NCI-H1694 (cell line): ENCODE results near the gene SHISA9.

Experiments used
- DNase-seq: peaks from one replicate; lab custom pipeline; 2025; lab: John Stamatoyannopoulos, UW

Gene SHISA9

DNA sequence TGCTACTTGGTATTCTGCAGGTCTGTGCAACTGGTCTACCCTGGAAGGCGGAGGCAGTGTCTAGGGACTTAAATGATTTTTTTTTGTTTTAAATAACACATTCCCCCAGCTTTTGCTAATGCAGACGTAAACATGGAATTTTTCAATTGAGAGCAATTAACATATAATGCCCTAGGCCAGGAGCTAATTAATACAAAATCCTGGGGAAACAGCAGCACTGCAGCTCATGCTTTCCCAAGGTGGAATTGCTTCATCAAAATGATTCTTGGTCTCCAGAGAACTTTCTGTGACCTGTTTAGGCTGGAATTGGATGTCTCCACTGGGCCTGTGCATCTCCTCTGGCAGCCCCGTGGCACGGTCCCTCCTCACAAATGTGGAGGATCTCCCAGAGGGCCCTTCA lies 50.6 kb downstream of the SHISA9 start:
- no peak for DNase-seq

DNA sequence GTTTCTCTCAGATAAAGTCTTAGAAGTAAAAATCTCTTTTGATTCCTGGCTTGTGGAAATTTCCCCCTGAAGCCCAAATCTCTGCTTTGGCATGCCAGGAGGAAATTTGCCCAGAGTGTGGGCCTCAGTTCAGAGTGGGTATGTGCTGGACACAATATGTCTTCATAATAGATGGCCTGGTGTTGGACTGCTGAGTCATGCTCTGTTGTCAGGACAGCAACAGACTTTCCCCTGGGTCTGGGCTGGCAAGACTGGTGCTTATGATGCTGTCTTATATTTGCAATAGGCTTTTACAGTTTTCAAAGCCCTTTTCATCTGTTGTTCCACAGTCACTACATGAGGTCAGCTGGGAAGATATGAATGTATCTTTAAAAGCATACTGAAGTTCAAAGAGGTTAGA lies 57.0 kb downstream of the SHISA9 start:
- no peak for DNase-seq

DNA sequence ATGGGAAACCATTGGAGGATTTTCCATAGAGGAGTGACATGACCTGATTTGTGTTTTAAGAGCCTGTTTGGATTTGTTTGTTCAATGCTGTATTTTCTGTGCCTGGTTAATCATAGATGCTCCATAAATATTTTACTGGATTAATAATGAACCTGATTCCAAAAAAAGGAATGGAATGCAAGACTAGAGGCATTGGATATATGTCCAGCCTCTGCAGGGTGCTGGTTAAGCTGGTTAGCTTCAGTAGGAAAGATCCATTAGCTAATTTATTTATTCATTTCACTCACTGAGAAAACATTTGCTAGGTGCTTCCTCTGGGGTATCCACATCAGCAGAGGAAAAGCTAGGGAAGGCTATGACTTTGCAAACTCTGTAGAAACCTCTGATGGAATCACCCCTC lies 57.7 kb downstream of the SHISA9 start:
- no peak for DNase-seq

DNA sequence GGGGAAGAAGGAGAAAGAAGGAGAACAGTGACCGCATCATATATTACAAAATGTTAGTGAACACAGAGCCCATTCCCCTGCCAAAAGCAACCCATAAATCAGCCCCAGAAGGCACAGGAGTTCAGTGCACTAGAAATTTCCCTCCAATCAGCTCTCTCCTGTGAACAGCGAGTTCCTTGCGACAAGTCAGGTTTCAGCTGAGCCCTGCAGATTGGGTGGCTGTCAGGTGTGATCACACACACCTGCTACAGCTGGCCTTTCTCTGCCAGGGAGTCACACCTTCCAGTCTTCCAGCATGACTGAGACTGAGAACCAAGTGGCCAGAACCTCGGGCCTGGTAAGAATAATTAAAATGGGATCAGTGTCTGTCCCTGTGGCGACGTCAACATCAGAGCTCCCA lies 60.2 kb downstream of the SHISA9 start:
- no peak for DNase-seq

DNA sequence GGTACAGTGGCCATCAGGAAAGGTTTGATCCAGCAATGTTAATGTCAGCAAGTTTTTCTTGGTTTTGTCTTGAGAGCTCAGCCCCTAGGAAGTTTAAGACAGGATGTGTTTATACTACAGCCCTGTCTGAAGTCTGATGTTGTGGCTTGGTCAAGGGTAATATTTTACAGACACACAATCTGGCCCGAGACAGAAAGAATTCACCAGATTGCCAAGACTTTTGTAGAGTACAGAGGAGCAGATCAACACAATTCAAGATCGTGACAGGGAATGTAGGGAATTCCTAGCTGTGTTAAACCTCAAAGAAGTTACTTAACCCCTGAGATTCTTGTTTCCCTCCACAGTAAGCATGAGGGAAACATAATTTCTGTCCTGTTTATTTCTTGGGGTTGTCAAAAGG lies 63.1 kb downstream of the SHISA9 start:
- no peak for DNase-seq

DNA sequence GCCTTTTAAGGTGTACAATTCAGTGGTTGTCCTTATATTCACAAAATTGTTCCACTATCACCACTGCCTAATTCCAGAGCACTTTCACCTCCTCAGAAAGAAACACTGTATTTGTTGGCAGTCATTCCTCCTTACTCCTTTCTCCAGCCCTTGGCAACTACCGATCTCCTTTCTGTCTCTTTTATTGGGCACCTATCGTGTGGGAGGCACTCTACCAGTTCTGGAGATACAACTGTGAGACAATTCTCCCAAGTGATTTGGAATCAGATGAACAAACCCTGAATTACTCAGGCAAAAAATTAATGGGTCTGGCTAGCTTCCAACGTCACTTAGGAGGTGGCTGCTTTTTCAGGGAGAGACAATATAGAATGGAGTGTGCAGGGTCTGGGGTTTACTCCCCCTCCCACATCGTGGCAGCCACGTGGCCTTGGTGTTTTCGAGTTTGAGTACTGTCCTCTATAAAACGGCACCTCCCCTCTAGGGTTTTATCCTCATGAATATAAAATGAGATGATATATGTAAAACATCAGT lies 63.9 kb downstream of the SHISA9 start:
- DNase-seq = no peak

DNA sequence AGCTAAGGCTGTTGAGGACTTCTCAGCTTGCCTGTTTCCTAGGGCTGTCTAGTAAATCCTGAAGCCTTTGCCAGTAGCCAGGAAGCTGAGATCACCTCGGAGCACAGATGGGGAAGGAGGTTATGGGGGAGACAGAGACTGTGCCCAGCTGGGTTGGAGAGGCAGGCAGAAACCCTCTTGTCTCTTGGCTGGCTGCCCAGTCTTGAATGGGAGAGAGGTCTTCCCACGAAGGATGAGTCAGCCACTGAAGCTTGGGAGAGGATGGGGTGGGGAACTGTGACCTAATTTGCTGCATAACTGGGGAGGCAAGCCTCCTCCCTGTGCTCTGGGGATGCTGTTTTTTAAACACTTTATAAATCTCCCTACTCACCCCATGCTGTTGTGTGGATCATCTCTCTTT lies 69.8 kb downstream of the SHISA9 start:
- no peak for DNase-seq

DNA sequence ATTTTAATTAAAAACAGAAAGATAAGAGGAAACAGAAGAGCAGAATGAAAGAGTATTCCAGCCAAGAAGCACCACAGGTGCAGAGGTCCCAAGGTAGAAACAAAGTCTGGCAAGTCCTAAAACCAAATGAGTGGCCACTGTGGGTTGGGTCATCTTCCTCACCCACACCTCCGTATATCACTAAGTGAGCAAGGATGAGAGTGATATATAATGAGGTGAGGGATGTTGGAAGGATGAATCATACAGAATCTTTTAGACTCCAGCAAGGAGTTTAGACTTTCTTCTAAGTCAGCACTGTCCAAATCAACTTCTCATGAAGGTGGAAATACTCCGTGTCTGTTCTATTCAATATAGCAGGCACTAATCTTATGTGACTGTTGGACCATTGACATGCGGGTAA lies 70.8 kb downstream of the SHISA9 start:
- DNase-seq = no peak

DNA sequence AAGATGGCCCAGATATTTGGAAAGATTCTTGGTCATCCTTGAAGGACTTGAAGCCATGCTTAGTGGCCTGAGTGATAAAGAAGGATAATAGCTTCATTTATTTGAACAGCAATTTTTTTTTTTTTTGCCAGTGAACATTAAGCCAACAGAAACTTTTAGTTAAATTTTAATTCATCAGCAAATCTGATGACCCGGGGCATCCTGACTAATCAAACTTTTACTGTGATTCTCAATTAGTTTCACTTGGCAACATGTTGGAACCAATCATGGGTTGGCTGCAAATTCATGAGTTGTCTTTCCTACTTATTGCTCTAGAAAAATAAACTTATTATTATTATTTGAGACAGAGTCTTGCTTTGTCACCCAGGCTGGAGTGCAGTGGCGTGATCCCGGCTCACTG lies 74.4 kb downstream of the SHISA9 start:
- no peak for DNase-seq

DNA sequence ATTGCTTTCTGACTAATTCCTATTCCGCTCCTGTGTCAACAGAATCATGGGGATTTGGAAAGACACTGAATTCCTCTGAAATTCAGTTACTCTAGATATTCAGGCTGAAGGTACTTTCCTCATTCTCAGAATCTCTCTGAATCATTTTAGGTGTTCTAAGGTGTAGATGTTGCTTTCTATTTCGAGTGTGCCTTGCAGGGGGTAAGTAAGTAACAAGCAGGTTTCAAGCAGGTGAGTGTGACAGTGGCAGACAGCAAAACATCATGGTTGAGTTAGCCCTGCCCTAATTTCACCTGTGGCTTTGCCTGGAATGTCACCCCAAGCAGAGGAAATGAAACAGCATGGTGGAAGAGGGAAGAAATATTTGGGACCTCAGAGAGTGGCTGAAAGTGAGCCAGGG lies 75.1 kb downstream of the SHISA9 start:
- DNase-seq = no peak

DNA sequence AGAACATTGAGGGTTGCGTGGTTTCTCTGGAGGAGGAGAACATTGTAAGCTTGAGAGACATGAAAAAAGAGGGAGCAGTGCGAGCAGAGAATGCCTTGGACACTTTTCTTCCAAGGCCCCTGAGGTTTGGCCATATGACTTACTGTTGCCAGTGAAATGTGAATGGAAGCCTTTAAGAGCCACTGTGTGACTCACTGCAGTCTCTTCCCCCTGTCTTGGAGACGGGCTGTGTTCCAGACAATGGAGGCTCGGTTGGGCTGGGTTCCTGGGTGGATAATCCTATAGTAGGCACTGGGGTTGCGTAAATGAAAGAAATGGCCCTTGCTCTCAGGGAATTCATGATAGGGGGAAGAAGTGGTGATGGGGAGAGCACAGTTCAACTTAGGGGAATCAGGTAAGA lies 75.5 kb downstream of the SHISA9 start:
- DNase-seq = no peak

DNA sequence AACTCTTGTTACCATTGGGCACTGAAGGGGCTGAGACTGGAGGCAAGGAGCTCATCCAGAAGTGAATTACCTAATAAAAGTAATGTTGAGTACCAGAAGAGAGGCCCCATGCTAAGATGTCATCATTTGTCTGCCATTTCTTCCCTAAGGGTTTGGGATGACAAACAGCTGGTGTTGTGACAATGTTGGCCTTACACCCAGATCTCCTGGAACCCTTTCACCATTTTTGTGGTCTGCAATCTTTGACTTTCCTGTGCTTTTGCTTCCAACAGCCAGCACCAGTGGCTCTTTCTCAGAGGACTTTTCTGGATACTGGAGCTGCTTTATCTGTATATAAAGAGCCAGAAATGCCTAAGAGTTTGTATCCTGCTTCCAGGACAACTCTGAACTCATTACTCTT lies 84.1 kb downstream of the SHISA9 start:
- no peak for DNase-seq

DNA sequence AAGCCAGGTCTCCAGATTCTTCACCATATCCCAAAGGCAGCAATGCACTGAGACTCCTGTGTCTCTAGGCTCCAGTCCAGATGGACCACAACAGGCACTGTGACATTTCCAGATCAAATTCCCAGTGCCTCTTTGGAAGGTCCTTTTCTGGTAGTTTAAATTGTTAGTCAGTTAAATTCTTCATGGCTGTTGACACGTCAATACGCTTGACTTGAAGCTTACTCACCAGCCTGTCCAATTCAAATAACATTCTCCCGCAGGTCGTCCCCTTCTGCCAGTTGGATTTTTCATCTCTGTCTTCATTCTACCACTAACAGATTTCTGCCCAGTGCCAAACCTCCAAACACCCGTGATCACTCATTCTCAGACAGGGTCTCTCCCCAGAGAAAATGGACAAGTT lies 86.7 kb downstream of the SHISA9 start:
- no peak for DNase-seq

DNA sequence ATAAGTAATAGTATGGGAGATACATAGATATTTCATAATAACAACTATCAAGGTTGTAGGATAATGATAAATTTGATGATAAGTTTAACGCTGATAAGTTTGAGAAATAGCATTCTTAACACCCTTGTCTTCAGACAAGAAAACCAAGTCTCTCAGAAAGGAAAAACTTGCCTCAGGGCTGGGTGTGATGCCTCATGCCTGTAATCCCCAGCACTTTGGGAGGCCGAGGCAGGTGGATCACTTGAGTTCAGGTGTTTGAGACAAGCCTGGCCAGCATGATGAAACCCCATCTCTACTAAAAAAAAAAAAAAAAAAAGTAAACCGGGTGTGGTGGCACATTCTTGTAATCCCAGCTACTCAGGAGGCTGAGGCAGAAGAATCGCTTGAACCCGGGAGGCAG lies 90.7 kb downstream of the SHISA9 start:
- DNase-seq = no peak

DNA sequence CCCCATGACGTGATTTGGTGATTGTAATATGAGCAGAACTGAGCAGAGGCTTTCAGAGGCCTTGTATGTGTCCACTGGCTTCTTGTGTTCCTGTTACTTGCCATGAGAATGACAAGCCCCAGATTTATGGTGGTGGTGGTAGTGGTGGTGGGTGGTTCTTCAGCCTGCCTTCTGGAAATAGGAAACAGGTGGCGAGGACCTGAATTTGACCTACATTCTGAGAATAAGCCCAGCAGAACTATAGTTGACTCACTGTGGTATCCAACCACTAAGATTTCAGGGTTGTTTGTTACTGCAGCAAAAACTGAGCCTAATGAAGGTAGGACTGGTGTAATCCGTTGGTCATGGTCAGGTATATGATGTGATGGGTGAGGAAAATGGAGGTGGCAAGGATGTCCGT lies 93.0 kb downstream of the SHISA9 start:
- no peak for DNase-seq

DNA sequence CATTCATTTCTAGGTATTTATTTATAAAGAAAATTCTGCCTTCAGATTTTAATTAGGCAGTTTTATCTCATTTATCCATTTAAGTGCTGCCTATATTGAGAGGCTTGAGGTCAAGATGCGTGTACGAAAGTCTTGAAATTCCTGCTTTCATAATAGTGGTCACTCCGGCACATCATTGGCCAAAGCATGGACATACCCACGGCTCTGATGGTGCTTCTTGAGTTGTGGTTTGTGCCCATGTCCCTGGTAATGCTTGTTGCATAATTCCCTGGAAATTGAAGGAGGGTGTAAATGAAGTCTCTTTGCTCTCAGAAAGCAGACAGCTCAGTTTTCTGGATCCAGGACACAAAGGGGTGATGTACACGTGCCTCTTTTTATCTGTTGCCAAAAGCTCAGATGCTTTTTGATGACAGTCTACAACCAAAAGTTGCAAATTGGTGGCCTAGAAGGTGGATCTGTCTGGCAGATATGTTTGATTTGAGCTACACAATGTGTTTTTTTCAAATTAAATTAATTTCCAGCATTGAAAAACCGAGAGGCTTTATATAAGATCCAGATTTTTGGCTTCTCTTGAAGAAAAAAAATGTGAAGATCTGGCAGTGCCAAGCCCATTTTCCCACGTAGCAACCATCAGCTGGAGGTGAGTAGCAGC lies 94.4 kb downstream of the SHISA9 start:
- DNase-seq = no peak

DNA sequence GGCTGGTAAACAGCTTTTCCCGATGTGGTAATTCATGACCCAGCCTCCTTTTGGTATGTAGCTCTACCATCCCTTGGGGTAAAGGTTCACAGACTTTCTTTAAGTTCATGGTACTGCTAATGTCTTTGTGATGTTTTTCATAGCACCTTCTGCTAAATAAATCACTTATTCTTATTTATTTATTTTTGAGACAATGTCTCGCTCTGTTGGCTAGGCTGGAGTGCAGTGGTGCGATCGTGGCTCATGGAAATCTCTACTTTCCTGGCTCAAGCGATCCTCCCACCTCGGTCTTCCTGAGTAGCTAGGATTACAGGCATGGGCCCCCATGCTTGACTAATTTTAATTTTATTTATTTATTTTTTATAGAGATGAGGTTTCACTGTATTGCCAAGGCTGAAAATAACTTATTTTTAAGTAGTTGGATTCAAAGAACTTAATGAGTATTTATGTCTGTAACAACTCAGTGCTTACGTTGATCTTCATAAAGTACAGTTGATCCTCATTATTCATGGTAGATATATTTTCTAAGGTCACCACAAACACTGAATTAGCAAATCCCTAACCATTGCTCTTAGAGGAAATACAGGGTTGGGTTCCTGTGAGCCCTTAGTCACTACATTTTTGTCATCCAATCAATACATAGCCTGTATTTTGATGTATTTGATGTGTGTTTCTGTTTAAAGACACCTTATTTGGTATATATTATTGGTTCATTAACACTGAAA lies 97.1 kb downstream of the SHISA9 start:
- no peak for DNase-seq

DNA sequence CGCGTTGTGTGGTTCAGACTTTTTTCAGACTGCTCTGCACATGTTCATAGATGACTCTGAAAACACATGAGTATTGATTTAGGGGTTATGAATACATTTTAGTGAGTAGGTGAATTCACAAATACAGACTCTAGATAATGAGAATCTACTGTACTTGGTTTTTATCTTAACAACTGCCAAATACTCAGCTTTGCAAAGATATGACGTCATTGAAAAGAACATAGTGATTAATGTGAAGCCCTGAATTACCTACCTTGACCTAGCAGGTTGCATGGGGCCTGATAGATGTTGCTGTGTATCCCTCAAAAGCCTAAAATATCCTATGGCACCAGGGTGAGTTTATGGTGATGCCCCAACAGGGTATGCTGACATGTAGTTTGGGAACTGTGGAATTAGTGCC lies 98.0 kb downstream of the SHISA9 start:
- no peak for DNase-seq

DNA sequence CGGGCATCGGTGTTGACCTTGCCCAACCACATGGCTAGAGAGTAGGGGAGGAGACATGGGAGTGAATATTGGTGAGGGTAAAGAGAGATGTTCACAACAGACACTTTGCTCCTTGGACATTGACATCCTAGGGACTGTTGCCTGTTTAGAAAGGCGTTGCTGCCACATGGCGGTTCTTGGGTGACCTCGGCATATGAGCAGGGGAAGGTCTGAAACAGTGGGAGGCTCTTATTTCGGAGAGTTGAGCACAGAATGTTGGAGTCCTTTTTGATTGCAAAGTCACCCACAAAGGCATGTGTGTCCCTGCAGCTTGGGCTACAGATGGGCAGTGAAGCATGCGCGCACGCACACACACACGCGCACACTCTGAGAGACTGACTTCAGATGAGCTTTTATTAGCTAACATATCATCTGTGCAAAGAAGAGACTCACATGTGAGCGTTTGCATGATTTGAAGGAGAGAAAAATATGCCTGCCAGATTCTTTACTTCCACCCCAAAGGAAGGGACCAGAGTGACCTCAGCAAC lies 104.4 kb downstream of the SHISA9 start:
- no peak for DNase-seq

DNA sequence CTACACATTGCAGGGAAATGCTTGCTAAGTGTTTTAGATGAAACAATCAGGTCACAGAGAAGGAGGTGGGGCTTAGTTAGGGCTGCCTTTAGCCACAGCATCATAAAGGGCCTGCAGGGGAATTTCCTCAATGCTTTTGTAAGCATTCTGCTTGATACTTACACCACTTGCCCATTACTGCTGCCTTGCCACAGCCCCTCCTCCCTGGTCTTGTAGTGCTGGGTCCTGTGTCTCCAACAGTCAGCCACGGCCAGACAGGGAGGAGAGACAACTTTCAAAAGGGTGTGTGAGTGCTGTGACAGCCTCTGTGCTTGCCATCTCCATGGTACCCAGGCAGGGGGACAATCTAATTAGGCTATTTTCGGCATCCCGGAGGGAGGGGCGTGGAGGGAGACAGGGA lies 111.2 kb downstream of the SHISA9 start:
- no peak for DNase-seq

DNA sequence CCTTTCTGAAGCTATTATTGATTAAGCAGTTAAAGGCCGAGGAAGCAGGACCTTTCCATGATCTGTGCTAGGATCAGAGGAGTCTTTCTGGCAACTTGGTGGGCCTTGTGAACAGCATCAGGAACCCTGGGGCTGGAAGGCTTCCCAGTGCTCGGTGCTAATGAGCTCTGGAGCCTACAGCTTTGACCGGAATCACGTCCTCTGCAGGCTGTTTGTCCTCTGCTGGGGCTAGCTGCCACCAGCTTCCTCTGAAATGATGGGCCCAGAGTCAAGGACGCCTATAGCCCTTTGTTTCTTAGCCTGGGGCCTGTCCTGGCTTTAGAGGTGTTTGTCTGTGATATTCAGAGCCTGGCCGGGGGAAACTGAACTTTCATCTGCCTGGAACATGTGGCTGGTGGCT lies 111.6 kb downstream of the SHISA9 start:
- no peak for DNase-seq

DNA sequence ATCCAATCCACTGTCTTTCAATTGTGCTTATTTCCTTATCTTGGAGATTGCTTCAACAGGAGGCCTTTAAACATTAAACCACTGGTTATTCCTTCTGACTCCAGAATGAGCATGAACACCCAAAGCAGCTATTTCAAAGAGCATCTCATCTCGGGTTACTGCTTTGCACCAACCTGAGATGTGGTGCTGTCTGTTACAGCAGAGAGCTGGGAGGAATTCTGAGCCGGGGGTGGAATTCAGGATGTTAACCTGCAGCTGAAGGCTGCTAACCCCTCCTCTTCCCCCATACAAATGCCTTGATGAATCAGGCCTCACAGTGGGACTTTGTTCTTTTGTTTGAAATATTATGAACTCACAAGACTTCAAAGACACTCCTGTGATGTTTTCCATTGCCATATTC lies 113.1 kb downstream of the SHISA9 start:
- no peak for DNase-seq

DNA sequence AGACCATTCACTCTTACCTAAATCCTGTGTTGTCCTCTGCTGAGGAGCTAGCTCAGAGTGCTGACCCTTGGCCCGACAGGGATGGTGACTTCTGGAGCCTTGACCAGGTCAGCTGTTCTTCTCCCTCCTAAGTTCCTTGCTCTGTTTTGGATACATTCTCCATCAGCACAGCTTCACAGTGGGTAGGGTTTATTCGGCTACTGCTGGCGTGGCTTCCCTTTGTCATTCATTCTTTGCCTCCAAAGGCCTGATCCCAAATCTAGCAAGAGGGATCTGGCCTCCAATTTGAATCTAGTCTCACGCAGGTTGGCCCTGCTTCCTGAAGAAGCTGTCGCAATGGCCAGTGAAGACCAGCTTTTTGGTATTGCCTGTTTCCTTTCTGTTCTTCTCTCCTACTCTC lies 116.6 kb downstream of the SHISA9 start:
- no peak for DNase-seq

DNA sequence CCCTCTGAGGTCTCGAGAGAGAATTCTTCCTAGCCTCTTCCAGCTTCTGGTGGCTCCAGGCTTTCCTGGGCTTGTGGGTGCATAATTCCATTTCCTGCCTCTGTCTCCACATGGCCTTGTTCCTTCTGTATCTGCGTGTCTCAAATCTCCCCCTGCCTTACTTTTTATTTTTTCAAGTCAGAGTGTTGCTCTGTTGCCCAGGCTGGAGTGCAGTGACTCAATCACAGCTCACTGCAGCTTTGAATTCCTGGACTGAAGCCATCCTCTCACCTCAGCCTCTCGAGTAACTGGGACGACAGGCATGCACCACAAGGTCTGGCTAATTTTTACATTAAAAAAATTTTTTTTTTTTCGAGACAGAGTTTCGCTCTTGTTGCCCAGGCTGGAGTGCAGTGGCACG lies 120.6 kb downstream of the SHISA9 start:
- DNase-seq = no peak
